Measurements from ENCODE around the gene ANKRD7.

The ANKRD7 gene

GRCh38 chr7:118286131-118286530 lies 61.6 kb downstream of the ANKRD7 start:
- Histone ChIP-seq H3K27me3 (ENCODE audit: insufficient read depth, low read length, poor library complexity) (no peaks in the 10 kb centered on the region), H3K4me2 (ENCODE audit: insufficient read depth, low read length) (no peak overlapping the region), H4K20me1 (ENCODE audit: insufficient read depth, low read length) (no peaks in the 10 kb centered on the region), H3K79me2 (ENCODE audit: insufficient read depth, low read length) (no peaks in the 10 kb centered on the region), H2AFZ (ENCODE audit: low read depth, low read length) (no peak overlapping the region), H3K4me1 (ENCODE audit: insufficient read depth, low read length) (peaks cover 65% of the 10 kb centered on the region), H3K9me3 (ENCODE audit: insufficient read depth, low read length, severe bottlenecking) (peaks cover 21% of the 10 kb centered on the region), H3K4me3 (ENCODE audit: low read depth in 1 of 2, low read length in 2 of 2) (no peak overlapping the region), H3K36me3 (ENCODE audit: insufficient read depth, low read length) (peaks cover 11% of the 10 kb centered on the region), H3K27ac (ENCODE audit: low read length) (peak overlapping the region; percentile 81), H3K9ac (ENCODE audit: low read depth, low read length) (peak overlapping the region; percentile 14; the same call in 1 of the 2 replicates)
- DNase-seq, result peak; percentile 30
- TF ChIP-seq CTCF (IDR thresholded peaks at IDR 0.05; ENCODE audit: borderline replicate concordance, extremely low read depth, low read length, poor library complexity, severe bottlenecking), result no peak
- ATAC-seq (ENCODE audit: insufficient read depth, low read depth), result peak; percentile 34

- Histone ChIP-seq H3K27me3 (ENCODE audit: insufficient read depth, low read length, poor library complexity) (no peaks in the 10 kb centered on the region), H3K9ac (ENCODE audit: low read depth, low read length) (peak overlapping the region; percentile 34; the same call in 1 of the 2 replicates), H3K4me2 (ENCODE audit: insufficient read depth, low read length) (peak overlapping the region; percentile 52), H4K20me1 (ENCODE audit: insufficient read depth, low read length) (no peaks in the 10 kb centered on the region), H3K79me2 (ENCODE audit: insufficient read depth, low read length) (no peaks in the 10 kb centered on the region), H3K27ac (ENCODE audit: low read length) (peak overlapping the region; percentile 81), H3K4me3 (ENCODE audit: low read depth in 1 of 2, low read length in 2 of 2) (peak overlapping the region in 1 of 2 experiments; percentile 16; a peak in 1 of 4 replicates), H3K9me3 (ENCODE audit: insufficient read depth, low read length, severe bottlenecking) (peaks cover 27% of the 10 kb centered on the region), H3K36me3 (ENCODE audit: insufficient read depth, low read length) (peaks cover 17% of the 10 kb centered on the region), H2AFZ (ENCODE audit: low read depth, low read length) (no peak overlapping the region), H3K4me1 (ENCODE audit: insufficient read depth, low read length) (peaks cover 52% of the 10 kb centered on the region)
- TF ChIP-seq EZH2 (IDR thresholded peaks at IDR 0.05; ENCODE audit: borderline replicate concordance, low read depth, low read length, severe bottlenecking) (no peak), CTCF (IDR thresholded peaks at IDR 0.05; ENCODE audit: borderline replicate concordance, extremely low read depth, low read length, poor library complexity, severe bottlenecking) (no peak)
- ATAC-seq (ENCODE audit: insufficient read depth, low read depth), result peak; percentile 78
- no peak for DNase-seq
Observed at GRCh38 chr7:118288098-118288497, 63.6 kb downstream of the ANKRD7 start.

GRCh38 chr7:118289476-118289875 lies 65.0 kb downstream of the ANKRD7 start:
- Histone ChIP-seq H3K79me2 (ENCODE audit: insufficient read depth, low read length) (no peaks in the 10 kb centered on the region), H3K9me3 (ENCODE audit: insufficient read depth, low read length, severe bottlenecking) (peaks cover 27% of the 10 kb centered on the region), H3K4me2 (ENCODE audit: insufficient read depth, low read length) (no peak overlapping the region), H3K4me3 (ENCODE audit: low read depth in 1 of 2, low read length in 2 of 2) (no peak overlapping the region), H3K36me3 (ENCODE audit: insufficient read depth, low read length) (peaks cover 17% of the 10 kb centered on the region), H3K4me1 (ENCODE audit: insufficient read depth, low read length) (peaks cover 52% of the 10 kb centered on the region), H3K9ac (ENCODE audit: low read depth, low read length) (no peak overlapping the region), H3K27ac (ENCODE audit: low read length) (peak overlapping the region; percentile 81), H3K27me3 (ENCODE audit: insufficient read depth, low read length, poor library complexity) (no peaks in the 10 kb centered on the region), H2AFZ (ENCODE audit: low read depth, low read length) (no peak overlapping the region), H4K20me1 (ENCODE audit: insufficient read depth, low read length) (no peaks in the 10 kb centered on the region)
- DNase-seq (no peak), ATAC-seq (ENCODE audit: insufficient read depth, low read depth) (no peak)
- no peak for TF ChIP-seq EZH2 (IDR thresholded peaks at IDR 0.05; ENCODE audit: borderline replicate concordance, low read depth, low read length, severe bottlenecking)
- TF ChIP-seq CTCF (IDR thresholded peaks at IDR 0.05; ENCODE audit: borderline replicate concordance, extremely low read depth, low read length, poor library complexity, severe bottlenecking), result no peak

Data from DND-41 (cell line).